ENCODE measurements around the gene GDF2. TPM values are rescaled to one million over a fixed set of nuclear protein-coding genes. Genes with fewer than 3 reads are reported as not detected.

Gene GDF2
- polyA plus RNA-seq (2013), result not detected in 2 replicates

DNA sequence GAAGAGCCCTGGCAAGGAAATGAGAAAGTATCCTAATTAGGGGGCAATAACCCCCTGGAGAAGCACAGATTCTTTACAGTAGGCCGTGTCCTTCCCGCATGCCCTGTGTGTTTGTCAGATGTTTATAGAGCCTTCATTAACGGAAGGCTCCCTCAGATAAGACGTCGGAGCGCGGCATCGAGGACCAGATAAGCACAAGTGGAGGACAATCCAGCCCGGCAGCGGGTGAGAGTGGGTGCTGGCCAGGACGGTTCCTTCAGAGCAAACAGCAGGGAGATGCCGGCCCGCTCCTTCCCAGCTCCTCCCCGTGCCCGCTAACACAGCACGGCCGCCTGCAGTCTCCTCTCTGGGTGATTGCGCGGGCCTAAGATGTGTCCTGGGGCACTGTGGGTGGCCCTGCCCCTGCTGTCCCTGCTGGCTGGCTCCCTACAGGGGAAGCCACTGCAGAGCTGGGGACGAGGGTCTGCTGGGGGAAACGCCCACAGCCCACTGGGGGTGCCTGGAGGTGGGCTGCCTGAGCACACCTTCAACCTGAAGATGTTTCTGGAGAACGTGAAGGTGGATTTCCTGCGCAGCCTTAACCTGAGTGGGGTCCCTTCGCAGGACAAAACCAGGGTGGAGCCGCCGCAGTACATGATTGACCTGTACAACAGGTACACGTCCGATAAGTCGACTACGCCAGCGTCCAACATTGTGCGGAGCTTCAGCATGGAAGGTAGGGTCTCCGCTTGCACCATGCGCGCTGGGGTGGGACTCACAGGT is at the start of gene GDF2:
Gene GDF2, plus strand, starts transcription at position 155 of the 762 bp plus-strand sequence. Its CDS starts 215 bp downstream, at position 370.
- no peak within 1 kb of the TSS for H3K14ac ChIP-seq (ENCODE audit: low read length)
- peaks cover 2% of the 10 kb centered on the region for H3K9me3 ChIP-seq (ENCODE audit: insufficient read depth, low read depth, low read length)
- no peak within 1 kb of the TSS for H3K18ac ChIP-seq (ENCODE audit: low read length)
- H4K12ac ChIP-seq (ENCODE audit: low read depth, low read length), result no peak within 1 kb of the TSS
- H4K91ac ChIP-seq (ENCODE audit: low read depth, low read length), result no peak within 1 kb of the TSS
- no peak within 1 kb of the TSS for H3K4me2 ChIP-seq (ENCODE audit: low read length)
- no peak within 1 kb of the TSS for H3K9ac ChIP-seq (ENCODE audit: low read length)
- H3K27ac ChIP-seq (ENCODE audit: low read depth, low read length), result no peak within 1 kb of the TSS
- H2AFZ ChIP-seq (ENCODE audit: insufficient read depth, low read length, poor library complexity), result no peak within 1 kb of the TSS
- no peak within 1 kb of the TSS for H4K8ac ChIP-seq (ENCODE audit: low read depth, low read length)
- no peaks in the 10 kb centered on the region for H3K27me3 ChIP-seq (ENCODE audit: insufficient read depth, low read length)
- no peaks in the 10 kb centered on the region for H3K79me2 ChIP-seq (ENCODE audit: control insufficient read depth, insufficient read depth, low read length, poor library complexity)
- no peaks in the 10 kb centered on the region for H3K4me1 ChIP-seq (ENCODE audit: control insufficient read depth in 1 of 2, insufficient read depth in 2 of 2, low read length in 2 of 2)
- no peaks in the 10 kb centered on the region for H3K36me3 ChIP-seq (ENCODE audit: control insufficient read depth in 1 of 2, insufficient read depth in 2 of 2, low read length in 2 of 2)
- no peak within 1 kb of the TSS for H3K23ac ChIP-seq (ENCODE audit: low read length)
- H2BK120ac ChIP-seq (ENCODE audit: insufficient read depth, low read length, poor library complexity), result no peak within 1 kb of the TSS
- DNase-seq, result no peak
- no peak within 1 kb of the TSS for H3K4ac ChIP-seq (ENCODE audit: low read depth, low read length)
- WGBS (ENCODE audit: extremely low coverage, insufficient coverage, insufficient read length), result no CpG with 5 or more reads among the region's 35 CpGs
- no peak within 1 kb of the TSS for H2AK5ac ChIP-seq (ENCODE audit: low read length)
- no peak within 1 kb of the TSS for H2BK12ac ChIP-seq (ENCODE audit: low read length)
- no peak within 1 kb of the TSS for H2BK5ac ChIP-seq (ENCODE audit: low read depth, low read length, poor library complexity)
- no peaks in the 10 kb centered on the region for H3K79me1 ChIP-seq (ENCODE audit: low read length)
- no peak within 1 kb of the TSS for H3K4me3 ChIP-seq (ENCODE audit: low read depth, low read length)

DNA sequence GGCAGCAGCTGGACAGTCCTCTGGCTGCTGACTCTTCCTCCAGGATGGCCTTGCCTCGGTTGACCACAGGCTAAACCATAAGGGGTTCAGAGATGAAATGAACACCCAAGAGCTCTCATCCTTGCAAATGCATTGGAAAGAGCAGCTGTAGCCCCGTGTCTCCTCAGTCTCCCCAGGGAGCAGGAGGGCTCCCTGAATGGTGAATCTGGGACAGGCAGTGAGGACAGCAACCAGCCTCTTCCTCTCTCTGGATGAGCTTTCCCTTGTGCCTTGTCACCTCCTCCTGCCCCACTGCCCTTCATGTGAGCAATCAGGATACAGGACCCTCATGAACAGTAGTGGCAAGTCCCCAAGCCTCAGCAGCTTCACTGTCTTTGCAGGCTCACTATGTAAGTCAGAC is 46.2 kb upstream of the GDF2 start:
- Histone ChIP-seq H3K4ac (ENCODE audit: low read depth, low read length) (no peak overlapping the region), H2BK5ac (ENCODE audit: low read depth, low read length, poor library complexity) (no peak overlapping the region), H3K36me3 (ENCODE audit: control insufficient read depth in 1 of 2, insufficient read depth in 2 of 2, low read length in 2 of 2) (no peaks in the 10 kb centered on the region), H3K27me3 (ENCODE audit: insufficient read depth, low read length) (no peaks in the 10 kb centered on the region), H3K4me3 (ENCODE audit: low read depth, low read length) (no peak overlapping the region), H3K79me1 (ENCODE audit: low read length) (no peaks in the 10 kb centered on the region), H2AFZ (ENCODE audit: insufficient read depth, low read length, poor library complexity) (no peak overlapping the region), H3K9ac (ENCODE audit: low read length) (no peak overlapping the region), H3K14ac (ENCODE audit: low read length) (no peak overlapping the region), H3K9me3 (ENCODE audit: insufficient read depth, low read depth, low read length) (no peaks in the 10 kb centered on the region), H2BK120ac (ENCODE audit: insufficient read depth, low read length, poor library complexity) (no peak overlapping the region), H3K4me2 (ENCODE audit: low read length) (no peak overlapping the region), H3K23ac (ENCODE audit: low read length) (no peak overlapping the region), H3K18ac (ENCODE audit: low read length) (no peak overlapping the region), H2AK5ac (ENCODE audit: low read length) (no peak overlapping the region), H3K4me1 (ENCODE audit: control insufficient read depth in 1 of 2, insufficient read depth in 2 of 2, low read length in 2 of 2) (no peaks in the 10 kb centered on the region), H3K79me2 (ENCODE audit: control insufficient read depth, insufficient read depth, low read length, poor library complexity) (no peaks in the 10 kb centered on the region), H2BK12ac (ENCODE audit: low read length) (no peak overlapping the region), H3K27ac (ENCODE audit: low read depth, low read length) (no peak overlapping the region), H4K8ac (ENCODE audit: low read depth, low read length) (no peak overlapping the region), H4K12ac (ENCODE audit: low read depth, low read length) (no peak overlapping the region), H4K91ac (ENCODE audit: low read depth, low read length) (no peak overlapping the region)
- DNase-seq, result no peak
- WGBS (ENCODE audit: extremely low coverage, insufficient coverage, insufficient read length), result no CpG with 5 or more reads among the region's 2 CpGs

- Histone ChIP-seq H3K79me2 (ENCODE audit: control insufficient read depth, insufficient read depth, low read length, poor library complexity) (no peaks in the 10 kb centered on the region), H3K9me3 (ENCODE audit: insufficient read depth, low read depth, low read length) (no peaks in the 10 kb centered on the region), H4K8ac (ENCODE audit: low read depth, low read length) (no peak overlapping the region), H3K9ac (ENCODE audit: low read length) (no peak overlapping the region), H3K14ac (ENCODE audit: low read length) (no peak overlapping the region), H3K27ac (ENCODE audit: low read depth, low read length) (no peak overlapping the region), H2BK120ac (ENCODE audit: insufficient read depth, low read length, poor library complexity) (no peak overlapping the region), H2BK5ac (ENCODE audit: low read depth, low read length, poor library complexity) (no peak overlapping the region), H2AFZ (ENCODE audit: insufficient read depth, low read length, poor library complexity) (no peak overlapping the region), H2BK12ac (ENCODE audit: low read length) (no peak overlapping the region), H3K79me1 (ENCODE audit: low read length) (no peaks in the 10 kb centered on the region), H4K91ac (ENCODE audit: low read depth, low read length) (no peak overlapping the region), H3K36me3 (ENCODE audit: control insufficient read depth in 1 of 2, insufficient read depth in 2 of 2, low read length in 2 of 2) (no peaks in the 10 kb centered on the region), H3K4me1 (ENCODE audit: control insufficient read depth in 1 of 2, insufficient read depth in 2 of 2, low read length in 2 of 2) (no peaks in the 10 kb centered on the region), H3K27me3 (ENCODE audit: insufficient read depth, low read length) (no peaks in the 10 kb centered on the region), H3K18ac (ENCODE audit: low read length) (no peak overlapping the region), H3K23ac (ENCODE audit: low read length) (no peak overlapping the region), H4K12ac (ENCODE audit: low read depth, low read length) (no peak overlapping the region), H3K4me2 (ENCODE audit: low read length) (no peak overlapping the region), H3K4me3 (ENCODE audit: low read depth, low read length) (no peak overlapping the region), H3K4ac (ENCODE audit: low read depth, low read length) (no peak overlapping the region), H2AK5ac (ENCODE audit: low read length) (no peak overlapping the region)
- DNase-seq, result no peak
- WGBS (ENCODE audit: extremely low coverage, insufficient coverage, insufficient read length), result no CpG with 5 or more reads among the region's 11 CpGs
These were observed 45.5 kb upstream of the GDF2 start for GRCh38 chr10:47276576-47277351.

DNA sequence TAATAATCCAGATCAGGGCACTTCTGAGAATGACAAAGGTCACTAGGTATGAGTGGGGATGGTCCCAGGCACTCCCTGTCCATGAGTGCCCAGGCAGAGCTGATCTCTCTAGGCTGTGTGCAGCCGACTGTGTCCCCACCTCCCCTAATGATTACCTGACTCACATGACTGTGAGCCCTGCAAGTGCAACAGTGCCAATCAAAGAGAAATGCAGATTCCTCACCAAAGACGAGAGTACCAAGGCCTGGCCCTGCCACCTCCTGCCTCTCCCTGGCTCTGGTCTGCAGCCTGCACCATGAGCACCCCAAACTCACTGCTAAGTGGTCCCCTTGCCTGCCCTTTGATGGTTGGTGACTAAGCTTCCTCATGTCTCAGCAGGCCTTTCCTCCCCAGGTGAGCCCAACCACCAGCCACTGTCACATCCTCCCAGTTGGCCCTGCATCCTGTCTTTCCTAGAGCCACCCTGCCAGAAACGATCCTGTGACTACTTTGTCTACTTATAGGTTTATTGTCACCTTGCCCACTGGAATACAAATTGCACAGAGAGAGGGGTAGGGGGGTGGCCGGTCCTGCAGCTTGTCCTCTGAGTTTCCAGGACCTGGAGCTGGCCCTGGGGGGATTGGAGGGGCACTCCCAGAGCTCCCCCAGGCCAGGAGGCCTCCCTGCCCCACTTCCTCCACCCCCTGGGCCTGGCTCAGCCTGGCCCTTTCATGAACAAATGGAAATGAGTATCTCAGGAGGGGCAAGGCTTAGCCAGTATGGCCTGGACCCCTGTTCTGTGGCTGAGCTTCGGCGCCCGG is 44.7 kb upstream of the GDF2 start:
- no peak overlapping the region for H2BK12ac ChIP-seq (ENCODE audit: low read length)
- H3K36me3 ChIP-seq (ENCODE audit: control insufficient read depth in 1 of 2, insufficient read depth in 2 of 2, low read length in 2 of 2), result no peaks in the 10 kb centered on the region
- H3K9me3 ChIP-seq (ENCODE audit: insufficient read depth, low read depth, low read length), result no peaks in the 10 kb centered on the region
- no peak overlapping the region for H4K91ac ChIP-seq (ENCODE audit: low read depth, low read length)
- H3K4me1 ChIP-seq (ENCODE audit: control insufficient read depth in 1 of 2, insufficient read depth in 2 of 2, low read length in 2 of 2), result no peaks in the 10 kb centered on the region
- no peak overlapping the region for H4K8ac ChIP-seq (ENCODE audit: low read depth, low read length)
- no peak overlapping the region for H4K12ac ChIP-seq (ENCODE audit: low read depth, low read length)
- H3K4ac ChIP-seq (ENCODE audit: low read depth, low read length), result no peak overlapping the region
- H3K27me3 ChIP-seq (ENCODE audit: insufficient read depth, low read length), result no peaks in the 10 kb centered on the region
- H3K79me1 ChIP-seq (ENCODE audit: low read length), result no peaks in the 10 kb centered on the region
- H2AFZ ChIP-seq (ENCODE audit: insufficient read depth, low read length, poor library complexity), result no peak overlapping the region
- H2BK120ac ChIP-seq (ENCODE audit: insufficient read depth, low read length, poor library complexity), result no peak overlapping the region
- no peak overlapping the region for H2AK5ac ChIP-seq (ENCODE audit: low read length)
- no peak overlapping the region for H3K14ac ChIP-seq (ENCODE audit: low read length)
- H2BK5ac ChIP-seq (ENCODE audit: low read depth, low read length, poor library complexity), result no peak overlapping the region
- H3K23ac ChIP-seq (ENCODE audit: low read length), result no peak overlapping the region
- no peak overlapping the region for H3K18ac ChIP-seq (ENCODE audit: low read length)
- WGBS (ENCODE audit: extremely low coverage, insufficient coverage, insufficient read length), result no CpG with 5 or more reads among the region's 7 CpGs
- no peak for DNase-seq
- H3K9ac ChIP-seq (ENCODE audit: low read length), result no peak overlapping the region
- no peak overlapping the region for H3K4me2 ChIP-seq (ENCODE audit: low read length)
- H3K79me2 ChIP-seq (ENCODE audit: control insufficient read depth, insufficient read depth, low read length, poor library complexity), result no peaks in the 10 kb centered on the region
- H3K4me3 ChIP-seq (ENCODE audit: low read depth, low read length), result no peak overlapping the region
- H3K27ac ChIP-seq (ENCODE audit: low read depth, low read length), result no peak overlapping the region
